GM19455 (cell line): ENCODE measurements around the gene MUC4.

ENCODE experiments used
- ATAC-seq: cut with Tn5 transposase; IDR thresholded peaks from one replicate; pipeline ENCODE4 v1.9.1; 2021; ENCODE audit not compliant: unreplicated experiment

MUC4 gene

DNA sequence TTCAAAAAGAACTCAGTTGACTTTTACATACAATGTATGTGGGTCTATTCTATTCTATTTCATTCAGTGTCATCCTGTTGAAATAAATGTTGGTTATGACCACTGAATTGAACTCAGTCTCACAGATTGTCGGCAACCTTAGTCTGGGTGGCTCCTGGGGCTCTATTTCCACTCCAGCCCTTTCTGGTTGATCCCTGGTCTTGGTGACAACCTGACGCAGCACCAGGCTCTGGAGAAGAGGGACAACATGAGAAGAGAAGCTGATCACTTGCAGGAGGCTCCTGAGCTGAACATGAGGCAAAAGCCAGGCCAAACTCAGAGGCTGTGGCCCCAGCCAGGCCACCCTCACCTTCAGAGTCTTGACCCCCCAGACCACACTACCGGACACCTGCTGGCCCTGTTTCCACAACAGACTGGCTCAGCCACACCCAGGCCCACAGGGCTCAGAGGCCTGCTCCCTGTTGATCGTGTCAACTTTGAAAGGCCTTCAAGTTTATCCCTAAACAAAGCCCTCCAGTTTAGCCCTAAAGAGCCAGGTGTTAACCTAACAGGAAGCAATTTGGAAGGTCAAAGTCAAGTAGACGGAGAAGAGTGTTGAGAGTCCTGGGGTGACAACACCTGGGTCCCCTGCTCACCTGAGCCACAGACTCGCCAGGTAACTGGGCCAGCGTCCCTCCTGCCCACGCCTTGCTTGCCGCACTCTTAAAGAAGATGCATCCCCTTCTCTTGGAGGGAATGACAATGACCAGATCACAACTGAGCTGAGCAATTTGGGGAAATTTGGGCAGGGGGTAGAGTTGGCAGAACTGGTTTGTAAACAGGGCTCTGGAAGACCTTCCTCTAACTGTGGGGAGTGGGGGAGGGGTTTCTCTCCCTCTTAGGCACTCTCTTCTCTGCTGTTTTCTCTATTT is 106.4 kb downstream of the MUC4 start:
- no peak for ATAC-seq

DNA sequence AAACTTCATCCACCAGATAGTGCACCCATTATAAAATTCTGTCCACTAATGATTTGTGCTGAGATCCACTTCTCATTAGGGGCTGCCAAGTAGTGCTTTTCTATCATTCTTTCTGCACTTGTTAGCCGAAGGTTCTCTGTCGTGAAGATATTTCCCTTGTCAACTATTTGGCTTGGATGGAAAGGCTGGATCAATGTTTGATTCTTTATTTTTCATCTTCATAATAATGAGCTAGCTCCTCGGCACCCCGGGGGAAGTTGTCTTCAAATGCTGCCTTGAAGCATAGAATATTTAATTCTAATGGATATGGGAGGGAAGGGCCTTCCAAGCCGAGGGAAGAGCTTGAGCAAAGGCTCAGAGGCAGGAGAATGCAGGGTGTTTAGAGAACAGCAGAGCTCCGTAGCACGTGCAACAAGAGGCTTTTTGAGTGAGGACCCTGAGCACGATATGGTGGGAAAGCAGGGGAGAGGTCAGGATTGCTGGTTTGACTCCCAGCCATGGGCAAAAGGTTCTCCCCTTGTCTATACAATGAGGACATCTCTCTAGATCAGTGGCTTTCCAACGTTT is 107.2 kb downstream of the MUC4 start:
- no peak for ATAC-seq

DNA sequence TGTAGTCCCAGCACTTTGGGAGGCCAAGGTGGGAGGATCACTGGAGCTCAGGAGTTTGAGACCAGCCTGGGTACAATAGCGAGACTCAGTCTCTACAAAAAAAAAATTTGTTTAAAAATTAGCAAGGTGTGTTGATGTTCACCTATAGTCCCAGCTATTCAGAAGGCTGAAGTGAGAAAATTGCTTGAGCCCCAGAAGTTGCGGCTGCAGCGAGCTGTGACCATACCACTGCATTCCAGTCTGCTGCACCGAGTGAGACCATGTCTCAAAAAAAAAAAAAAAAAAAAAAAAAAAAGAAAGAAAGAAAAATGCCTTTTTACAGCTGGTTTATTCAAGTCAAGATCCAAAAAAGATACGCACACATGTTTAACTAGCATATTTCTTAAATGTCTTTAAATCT is 108.0 kb downstream of the MUC4 start:
- ATAC-seq = no peak

DNA sequence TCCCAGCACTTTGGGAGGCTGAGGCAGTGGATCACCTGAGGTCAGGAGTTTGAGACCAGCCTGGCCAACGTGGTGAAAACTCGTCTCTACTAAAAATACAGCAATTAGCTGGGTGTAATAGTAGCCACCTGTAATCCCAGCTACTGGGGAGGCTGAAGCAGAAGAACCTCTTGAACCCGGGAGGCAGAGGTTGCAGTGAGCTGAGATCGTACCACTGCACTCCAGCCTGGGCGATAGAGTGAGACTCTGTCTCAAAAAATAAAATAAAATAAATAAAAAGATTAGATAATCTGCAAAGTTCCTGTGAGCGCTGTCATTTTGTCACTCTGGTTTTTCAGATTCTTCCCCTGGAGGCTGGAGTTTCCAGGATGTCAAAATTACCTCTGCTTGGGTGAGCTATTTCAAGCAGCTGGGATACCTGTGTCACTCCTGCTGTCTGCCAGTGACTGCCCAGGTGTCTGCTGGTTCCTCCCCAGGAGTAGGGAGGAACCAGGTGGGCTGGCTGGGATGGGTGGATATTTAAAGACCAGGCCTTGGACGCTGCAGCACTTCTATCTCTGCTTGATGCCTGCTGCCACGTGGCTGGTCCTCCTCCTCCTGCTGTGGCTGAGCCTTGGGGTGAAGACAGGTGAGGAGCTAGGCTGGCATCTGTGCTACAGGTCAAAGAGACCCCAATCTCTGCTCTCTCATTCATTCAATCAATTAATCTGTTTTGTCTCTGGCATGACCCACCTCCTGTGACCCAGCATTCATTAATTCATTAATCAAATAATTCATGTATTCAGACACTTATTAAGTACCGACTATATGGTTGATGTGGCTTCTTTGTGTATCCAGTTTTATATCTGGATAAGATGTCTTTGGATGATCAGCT is 110.5 kb downstream of the MUC4 start:
- no peak for ATAC-seq

DNA sequence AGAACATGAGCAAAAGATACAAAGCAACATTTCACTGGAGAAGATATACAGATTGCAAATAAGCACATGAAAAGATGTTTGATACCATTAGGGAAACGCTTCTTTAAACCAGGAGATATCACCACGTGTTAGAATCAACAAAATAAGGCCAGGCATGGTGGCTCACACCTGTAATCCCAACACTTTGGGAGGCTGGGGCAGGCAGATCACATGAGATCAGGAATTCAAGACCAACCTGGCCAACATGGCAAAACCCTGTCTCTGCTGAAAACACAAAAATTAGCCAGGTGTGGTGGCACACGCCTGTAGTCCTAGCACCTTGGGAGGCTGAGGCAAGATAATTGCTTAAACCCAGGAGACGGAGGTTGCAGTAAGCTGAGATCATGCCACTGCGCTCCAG is 111.4 kb downstream of the MUC4 start:
- ATAC-seq = no peak

DNA sequence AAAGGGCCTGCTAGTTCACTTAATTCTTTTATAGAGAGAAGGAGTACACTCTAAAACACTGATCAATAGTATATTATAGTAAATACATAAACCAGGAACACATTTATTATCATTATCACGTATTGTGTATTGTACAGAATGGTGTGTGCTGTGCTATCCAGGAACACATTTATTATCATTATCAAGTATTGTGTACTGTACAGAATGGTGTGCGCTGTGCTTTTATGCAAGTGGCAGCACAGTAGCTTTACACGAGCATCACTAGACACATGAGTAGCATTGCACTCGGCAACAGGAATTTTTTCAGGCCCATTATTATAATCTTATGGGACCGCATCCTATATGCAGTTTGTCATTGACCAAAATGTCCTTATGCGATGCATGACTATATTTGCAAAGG is 111.9 kb downstream of the MUC4 start:
- no peak for ATAC-seq

DNA sequence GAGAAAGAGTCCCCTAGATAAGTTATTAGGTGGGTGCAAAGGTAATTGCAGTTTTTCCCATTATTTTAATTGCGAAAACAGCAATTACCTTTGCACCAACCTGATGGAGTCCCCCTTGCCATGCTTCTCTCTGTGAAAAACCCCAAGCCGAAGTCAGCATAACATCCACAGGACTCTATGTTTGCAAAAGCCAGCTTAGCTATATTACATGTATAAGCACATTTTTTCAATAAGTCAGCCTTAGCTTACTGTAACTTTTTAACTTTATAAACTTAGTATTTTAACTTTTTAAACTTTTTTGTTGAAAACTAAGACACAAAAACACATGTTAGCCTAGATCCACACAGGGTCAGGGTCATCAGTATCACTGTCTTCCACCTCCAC is 112.3 kb downstream of the MUC4 start:
- ATAC-seq = no peak

DNA sequence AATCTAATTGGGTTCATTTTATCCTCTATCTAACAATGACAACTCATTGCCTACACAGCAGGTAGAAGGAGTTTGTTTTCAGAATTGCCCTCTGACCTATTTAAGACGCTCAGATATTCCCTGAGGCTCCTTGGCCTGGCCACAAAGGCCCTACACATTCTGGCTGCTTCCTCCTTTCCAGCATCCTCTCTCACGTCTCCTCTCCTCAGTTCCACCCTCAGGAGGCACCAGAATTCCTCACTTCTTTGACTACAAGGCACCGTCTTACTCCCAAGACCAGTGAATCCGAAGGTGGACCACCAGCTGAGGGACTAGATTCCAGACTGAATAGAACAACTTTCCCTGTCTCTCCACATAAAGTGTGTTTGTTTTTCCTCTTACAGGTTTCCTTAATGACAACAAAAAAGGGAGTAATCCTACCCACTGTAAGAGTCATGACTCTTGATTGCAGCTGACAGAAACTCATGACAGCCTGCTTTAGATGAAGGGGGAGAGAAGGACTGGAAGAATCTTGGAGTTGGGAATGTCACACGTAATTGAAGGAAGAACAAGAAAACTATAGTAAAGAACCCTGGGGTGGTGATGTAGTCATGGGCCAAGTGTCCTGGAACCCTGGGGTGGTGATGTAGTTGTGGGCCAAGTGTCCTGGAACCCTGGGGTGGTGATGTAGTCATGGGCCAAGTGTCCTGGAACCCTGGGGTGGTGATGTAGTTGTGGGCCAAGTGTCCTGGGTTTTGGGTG is 112.9 kb downstream of the MUC4 start:
- ATAC-seq = no peak

DNA sequence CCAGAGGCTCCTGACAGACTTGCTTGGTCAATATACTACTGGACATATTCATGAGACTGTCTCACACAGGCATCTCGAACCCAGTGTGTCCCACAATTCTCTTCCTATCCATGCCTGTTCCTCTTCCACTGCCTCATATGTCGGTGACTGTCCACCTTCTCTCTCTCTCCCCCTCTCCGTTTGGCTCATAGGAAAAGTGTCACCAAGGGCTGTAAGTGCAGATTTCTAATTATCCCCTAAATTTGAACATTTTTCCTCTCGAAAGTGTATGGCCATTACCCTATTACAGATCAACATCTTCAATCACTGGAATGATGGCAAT is 113.4 kb downstream of the MUC4 start:
- no peak for ATAC-seq

DNA sequence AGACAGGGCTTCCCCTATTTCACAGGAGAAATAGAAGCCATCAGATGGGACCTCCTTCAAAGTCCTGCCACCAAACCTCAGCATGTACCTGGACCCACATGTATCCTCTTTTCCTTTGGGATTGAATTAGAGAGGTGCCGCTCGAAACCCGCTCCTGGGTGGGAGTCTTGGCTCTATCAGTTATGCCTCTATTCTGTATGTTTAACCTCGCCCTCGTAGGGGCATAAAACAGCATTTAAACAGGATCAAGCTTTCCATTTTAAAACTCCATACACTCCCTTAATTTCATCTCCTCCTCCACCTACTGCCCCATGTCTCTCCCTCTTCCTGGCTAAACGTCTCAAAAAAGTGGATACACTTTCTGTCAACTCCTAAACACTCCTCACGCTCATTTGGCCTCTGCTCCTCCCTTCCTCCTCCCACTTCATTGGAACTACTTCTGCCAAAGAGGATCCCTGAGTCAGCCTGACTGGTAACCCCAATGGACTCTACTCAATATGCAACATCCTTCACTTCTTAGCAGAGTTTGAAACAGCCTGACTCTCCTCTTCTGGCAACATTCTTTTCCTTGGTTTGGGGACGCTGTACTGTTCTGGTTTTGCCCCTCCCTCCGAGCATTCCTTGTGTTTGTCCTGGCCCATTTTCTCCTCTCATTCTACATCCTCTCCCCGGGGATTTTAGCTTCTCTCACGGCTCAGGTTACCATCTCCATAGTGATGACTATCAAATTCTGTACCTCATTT is 114.0 kb downstream of the MUC4 start:
- no peak for ATAC-seq
